GM18858 (cell line): ENCODE results near the gene PDK3.

Source experiments
- ATAC-seq: cut with Tn5 transposase; IDR thresholded peaks from one replicate; pipeline ENCODE4 v1.9.1; 2021; ENCODE audit not compliant: unreplicated experiment

Gene PDK3

GRCh38 chrX:24482823-24483415 is 17.8 kb downstream of the PDK3 start:
- ATAC-seq: no peak

GRCh38 chrX:24483596-24483995 is 18.5 kb downstream of the PDK3 start:
- no peak for ATAC-seq

- no peak for ATAC-seq
These were observed 20.2 kb downstream of the PDK3 start for GRCh38 chrX:24485323-24485722.

GRCh38 chrX:24485976-24486680 is 21.0 kb downstream of the PDK3 start:
- no peak for ATAC-seq

GRCh38 chrX:24487571-24487970 is 22.5 kb downstream of the PDK3 start:
- no peak for ATAC-seq

GRCh38 chrX:24491741-24492140 is 26.7 kb downstream of the PDK3 start:
- no peak for ATAC-seq

GRCh38 chrX:24493740-24494581 is 28.9 kb downstream of the PDK3 start:
- no peak for ATAC-seq

- no peak for ATAC-seq
These were observed 29.6 kb downstream of the PDK3 start for GRCh38 chrX:24494647-24495075.

- no peak for ATAC-seq
These were observed 30.6 kb downstream of the PDK3 start for GRCh38 chrX:24495700-24496099.

GRCh38 chrX:24498181-24498580 is 33.1 kb downstream of the PDK3 start:
- no peak for ATAC-seq

GRCh38 chrX:24498975-24499374 is 33.9 kb downstream of the PDK3 start:
- peak; percentile 71 for ATAC-seq

GRCh38 chrX:24506082-24506481 is 41.0 kb downstream of the PDK3 start:
- ATAC-seq: peak; percentile 68

GRCh38 chrX:24508375-24508774 is 43.3 kb downstream of the PDK3 start:
- no peak for ATAC-seq

- peak; percentile 97 for ATAC-seq
These were observed 48.3 kb downstream of the PDK3 start for GRCh38 chrX:24513416-24513815.

GRCh38 chrX:24515447-24515846 is 50.4 kb downstream of the PDK3 start:
- no peak for ATAC-seq

GRCh38 chrX:24520472-24520871 is 55.4 kb downstream of the PDK3 start:
- ATAC-seq: no peak

- ATAC-seq: no peak
These were observed 60.4 kb downstream of the PDK3 start for GRCh38 chrX:24525455-24525854.

GRCh38 chrX:24526616-24527015 is 61.5 kb downstream of the PDK3 start:
- no peak for ATAC-seq

- no peak for ATAC-seq
These were observed 63.5 kb downstream of the PDK3 start for GRCh38 chrX:24528605-24529004.

- no peak for ATAC-seq
These were observed 71.5 kb downstream of the PDK3 start for GRCh38 chrX:24536551-24536950.

GRCh38 chrX:24542756-24543155 is 77.7 kb downstream of the PDK3 start:
- no peak for ATAC-seq

- no peak for ATAC-seq
These were observed 82.9 kb downstream of the PDK3 start for GRCh38 chrX:24547961-24548360.
